GM12878 (cell line): ENCODE measurements around the gene RAB25. TPM values are rescaled to one million over a fixed set of nuclear protein-coding genes. Genes with fewer than 3 reads are reported as not detected.

ENCODE experiments used
- ATAC-seq: fragments of 200-7000 bp; cut with Tn5 transposase; 3 replicates; pipeline ENCODE4 v1.9.1; 2020; ENCODE audit warnings: mild to moderate bottlenecking, moderate library complexity
- BruUV-seq: library from RNA; stranded (reverse); fragments of 400-500 nt; replicated peaks from 2 replicates; lab custom pipeline; 2021; lab: Mats Ljungman, UMichigan
- CTCF ChIA-PET: fragments of 300-600 bp; sonication (Branson Sonifier 250); formaldehyde crosslinking; extraction: SDS; loops from one replicate; lab custom pipeline; 2021; ENCODE audit warnings: inconsistent platforms; lab: Yijun Ruan, JAX
- POLR2A ChIA-PET: fragments of 350-600 bp; formaldehyde crosslinking; extraction: SDS; loops from one replicate; lab custom pipeline; 2021; ENCODE audit warnings: inconsistent platforms; lab: Charles Lee
- RAD21 ChIA-PET: fragments of 300-600 bp; sonication (Branson Sonifier 250); formaldehyde crosslinking; loops from one replicate; lab custom pipeline; 2023; ENCODE audit warnings: antibody characterized with exemption; ENCODE audit not compliant: unreplicated experiment; lab: Charles Lee
- SMC1A ChIA-PET: fragments of 300-600 bp; sonication (Branson Sonifier 250); formaldehyde crosslinking; loops from one replicate; lab custom pipeline; 2023; ENCODE audit not compliant: unreplicated experiment, uncharacterized antibody; lab: Charles Lee
- DNase-seq: peaks from one replicate; pipeline ENCODE4 v3.0.0-alpha.2; 2011; ENCODE audit warnings: low read depth, low spot score
- FAIRE-seq: peaks from 3 replicates; lab custom pipeline; 2011; peaks lifted over from hg19 to GRCh38; lab: Jason Lieb, UNC
- H2AFZ ChIP-seq: 2 replicates; pipeline ENCODE4 v1.6.0; 2011; ENCODE audit warnings: low read depth, low read length, control low read depth; ENCODE audit not compliant: control insufficient read depth
- H3K27ac ChIP-seq: 2 replicates; pipeline ENCODE4 v1.5.1; 2011; ENCODE audit warnings: control low read depth; ENCODE audit not compliant: control insufficient read depth, insufficient read depth
- H3K27me3 ChIP-seq, 2 experiments: replicated peaks in 1 of 2; 2 replicates each; pipeline versions ENCODE4 v1.6.0 to v1.6.1; 2011; ENCODE audit warnings: low read length in 1 of 2; ENCODE audit not compliant: control insufficient read depth in 2 of 2, insufficient read depth in 2 of 2
- H3K36me3 ChIP-seq, 2 experiments: 2 replicates each; pipeline ENCODE4 v1.5.1; 2011; ENCODE audit warnings: low read length in 1 of 2; ENCODE audit not compliant: control insufficient read depth in 2 of 2, insufficient read depth in 2 of 2
- H3K4me1 ChIP-seq: 2 replicates; pipeline ENCODE4 v1.6.1; 2011; ENCODE audit warnings: mild to moderate bottlenecking, low read length, moderate library complexity, mixed read lengths; ENCODE audit not compliant: control insufficient read depth, insufficient read depth
- H3K4me2 ChIP-seq: 2 replicates; pipeline ENCODE4 v1.6.0; 2011; ENCODE audit warnings: control low read depth; ENCODE audit not compliant: control insufficient read depth, insufficient read depth
- H3K4me3 ChIP-seq: fragments of 200-600 bp; sonication (generic); 2 replicates; pipeline ENCODE4 v1.5.1; 2016
- H3K79me2 ChIP-seq: 2 replicates; pipeline ENCODE4 v1.6.0; 2011; ENCODE audit warnings: low read length; ENCODE audit not compliant: control insufficient read depth, insufficient read depth
- H3K9ac ChIP-seq: 2 replicates; pipeline ENCODE4 v1.8.0; 2011; ENCODE audit warnings: low read length, control low read depth, mixed read lengths; ENCODE audit not compliant: control insufficient read depth, insufficient read depth
- H3K9me3 ChIP-seq: replicated peaks from 3 replicates; pipeline ENCODE4 v1.5.1; 2011; ENCODE audit warnings: mild to moderate bottlenecking, low read length; ENCODE audit not compliant: control insufficient read depth, insufficient read depth
- H4K20me1 ChIP-seq: 2 replicates; pipeline ENCODE4 v1.6.0; 2011; ENCODE audit not compliant: control insufficient read depth, insufficient read depth
- ASH2L ChIP-seq: fragments of 300-600, 200-600 bp; sonication (generic); IDR thresholded peaks from 2 replicates; pipeline ENCODE4 v1.6.1; 2017; ENCODE audit warnings: low read depth, mild to moderate bottlenecking, borderline replicate concordance
- DPF2 ChIP-seq: fragments of 450-650 bp; IDR thresholded peaks from 2 replicates; pipeline ENCODE4 v1.6.1; 2017; ENCODE audit warnings: mild to moderate bottlenecking
- KAT2A ChIP-seq: conservative IDR thresholded peaks from 2 replicates; pipeline ENCODE4 v1.6.1; 2011; ENCODE audit warnings: low read depth, low read length; ENCODE audit not compliant: control insufficient read depth
- MEF2B ChIP-seq: fragments of 450-650 bp; IDR thresholded peaks from 2 replicates; pipeline ENCODE4 v1.6.1; 2018; ENCODE audit warnings: mild to moderate bottlenecking, moderate library complexity; ENCODE audit not compliant: partially characterized antibody, poor library complexity, severe bottlenecking
- NR2C1 ChIP-seq: fragments of 450-650 bp; IDR thresholded peaks from 2 replicates; pipeline ENCODE4 v1.6.1; 2017; ENCODE audit warnings: antibody characterized with exemption, mild to moderate bottlenecking, moderate library complexity
- PML ChIP-seq: IDR thresholded peaks from 2 replicates; pipeline ENCODE4 v1.6.1; 2012; ENCODE audit warnings: low read length, inconsistent platforms
- TBL1XR1 ChIP-seq: IDR thresholded peaks from 2 replicates; pipeline ENCODE4 v1.6.1; 2012; ENCODE audit warnings: low read depth, low read length, improper control_type of control experiment
- WGBS: methylation state at CpG from one replicate; pipeline ENCODE4 v1.1.6; 2016; ENCODE audit warnings: low lambda C conversion rate; ENCODE audit not compliant: insufficient replicate concordance, insufficient coverage; ENCODE audit errors: missing lambda C conversion rate; 5-methylcytosine and 5-hydroxymethylcytosine counted together
- in situ Hi-C: fragments of 300-500 bp; cut with MboI; formaldehyde crosslinking; loops from 9 replicates; pipeline ENCODE4 v1.14.3; 2018; ENCODE audit warnings: mixed read lengths
- intact Hi-C: fragments of 100-400 bp; cut with micrococcal nuclease; formaldehyde crosslinking; loops from one replicate; pipeline ENCODE4 v1.14.2; 2022; ENCODE audit not compliant: unreplicated experiment
- polyA plus RNA-seq, 11 experiments: library from polyadenylated mRNA; depleted of rRNA in 4 of 11; unstranded in 6 of 11; stranded (reverse) in 5 of 11; fragments of >200 nt; fragmentation: Nextera tagmentation in 4 of 11; fragmentation: Illumina TruSeq in 1 of 11; extraction: Ambion mirVana in 4 of 11; extraction: Trizol in 1 of 11; gene quantifications; 1 replicate in 1 of 11; 2 replicates in 10 of 11; pipeline versions ENCODE4 v1.2.1 to v1.2.3, GENCODE V29; 2011 to 2016; ENCODE audit warnings: inconsistent platforms in 2 of 11, missing spikeins in 2 of 11, low read depth in 1 of 11
- total RNA-seq, 4 experiments: library from RNA; depleted of rRNA in 3 of 4; stranded (reverse); fragments of >200 nt in 3 of 4; fragmentation: Illumina TruSeq in 1 of 4; extraction: Trizol in 1 of 4; gene quantifications; 2 replicates each; pipeline versions ENCODE4 v1.2.1 to v1.2.3, GENCODE V29; 2013 to 2021
- TF ChIP-seq, protein P1 (sequence below): fragments of 450-650 bp; IDR thresholded peaks from 2 replicates; pipeline ENCODE4 v1.6.1; 2017; ENCODE audit warnings: mild to moderate bottlenecking, moderate library complexity

Gene RAB25
- total and polyA plus RNA-seq, 10 of the 15 experiments (the other 5 are each of a cell fraction or from before 2014, with no cell fraction given), result 0.16 to 0.36 (median 0.22) TPM; not detected in 7

GRCh38 chr1:156078728-156079127, 17.8 kb downstream of the RAB25 start:
- H3K9ac ChIP-seq, result no peak overlapping the region
- SMC1A ChIA-PET, result interaction anchor here (0.7 to 1.7 kb wide), 4 partner anchors 12 to 234 kb away, joined by 3 to 5 read pairs (median 4); no protein-coding TSS in a partner anchor
- no peak overlapping the region for H3K4me2 ChIP-seq
- H3K27me3 ChIP-seq, result peaks cover 0 to 2% of the 10 kb centered on the region in 2 experiments; a peak in 1 of 4 replicates
- H4K20me1 ChIP-seq, result no peaks in the 10 kb centered on the region
- RAD21 ChIA-PET, result interaction anchor here (1.2 kb wide), 1 partner anchor 147 kb away, joined by 3 read pairs; no protein-coding TSS in a partner anchor
- WGBS, result 63% methylated on average over 5 of the region's 5 CpGs
- no TSS peak for BruUV-seq
- POLR2A ChIA-PET, result interaction anchor here (1.0 kb wide), 1 partner anchor 14 kb away, joined by 7 read pairs; no protein-coding TSS in a partner anchor
- intact Hi-C loops, result no loop called here
- no peak overlapping the region for H3K4me3 ChIP-seq
- in situ Hi-C loops, result no loop called here
- ATAC-seq, result no peak
- no peak overlapping the region for H2AFZ ChIP-seq
- no peak overlapping the region for H3K27ac ChIP-seq
- peaks cover 10% of the 10 kb centered on the region for H3K4me1 ChIP-seq
- no peaks in the 10 kb centered on the region for H3K36me3 ChIP-seq
- CTCF ChIA-PET, result interaction anchor here (1.0 to 1.3 kb wide), 3 partner anchors 12 to 140 kb away, joined by 3 to 4 read pairs (median 3); no protein-coding TSS in a partner anchor
- no peak for DNase-seq
- H3K9me3 ChIP-seq, result no peaks in the 10 kb centered on the region; the same call in 2 of the 3 replicates
- H3K79me2 ChIP-seq, result peaks cover 2% of the 10 kb centered on the region; the same call in 1 of the 2 replicates
- no peak for FAIRE-seq
- TF ChIP-seq DPF2, result no peak
- TF ChIP-seq MEF2B, result no peak
- TF ChIP-seq, protein P1, sequence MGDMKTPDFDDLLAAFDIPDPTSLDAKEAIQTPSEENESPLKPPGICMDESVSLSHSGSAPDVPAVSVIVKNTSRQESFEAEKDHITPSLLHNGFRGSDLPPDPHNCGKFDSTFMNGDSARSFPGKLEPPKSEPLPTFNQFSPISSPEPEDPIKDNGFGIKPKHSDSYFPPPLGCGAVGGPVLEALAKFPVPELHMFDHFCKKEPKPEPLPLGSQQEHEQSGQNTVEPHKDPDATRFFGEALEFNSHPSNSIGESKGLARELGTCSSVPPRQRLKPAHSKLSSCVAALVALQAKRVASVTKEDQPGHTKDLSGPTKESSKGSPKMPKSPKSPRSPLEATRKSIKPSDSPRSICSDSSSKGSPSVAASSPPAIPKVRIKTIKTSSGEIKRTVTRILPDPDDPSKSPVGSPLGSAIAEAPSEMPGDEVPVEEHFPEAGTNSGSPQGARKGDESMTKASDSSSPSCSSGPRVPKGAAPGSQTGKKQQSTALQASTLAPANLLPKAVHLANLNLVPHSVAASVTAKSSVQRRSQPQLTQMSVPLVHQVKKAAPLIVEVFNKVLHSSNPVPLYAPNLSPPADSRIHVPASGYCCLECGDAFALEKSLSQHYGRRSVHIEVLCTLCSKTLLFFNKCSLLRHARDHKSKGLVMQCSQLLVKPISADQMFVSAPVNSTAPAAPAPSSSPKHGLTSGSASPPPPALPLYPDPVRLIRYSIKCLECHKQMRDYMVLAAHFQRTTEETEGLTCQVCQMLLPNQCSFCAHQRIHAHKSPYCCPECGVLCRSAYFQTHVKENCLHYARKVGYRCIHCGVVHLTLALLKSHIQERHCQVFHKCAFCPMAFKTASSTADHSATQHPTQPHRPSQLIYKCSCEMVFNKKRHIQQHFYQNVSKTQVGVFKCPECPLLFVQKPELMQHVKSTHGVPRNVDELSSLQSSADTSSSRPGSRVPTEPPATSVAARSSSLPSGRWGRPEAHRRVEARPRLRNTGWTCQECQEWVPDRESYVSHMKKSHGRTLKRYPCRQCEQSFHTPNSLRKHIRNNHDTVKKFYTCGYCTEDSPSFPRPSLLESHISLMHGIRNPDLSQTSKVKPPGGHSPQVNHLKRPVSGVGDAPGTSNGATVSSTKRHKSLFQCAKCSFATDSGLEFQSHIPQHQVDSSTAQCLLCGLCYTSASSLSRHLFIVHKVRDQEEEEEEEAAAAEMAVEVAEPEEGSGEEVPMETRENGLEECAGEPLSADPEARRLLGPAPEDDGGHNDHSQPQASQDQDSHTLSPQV, result no peak
- no peak for TF ChIP-seq PML
- no peak for TF ChIP-seq KAT2A
- no peak for TF ChIP-seq TBL1XR1
- TF ChIP-seq NR2C1, result no peak
- no peak for TF ChIP-seq ASH2L
- TF ChIP-seq, all 136 proteins: peak for 0
